PFSK-1 (cell line): ENCODE measurements around the gene GPR132.

Source experiments
- POLR2AphosphoS5 ChIP-seq: IDR thresholded peaks from 2 replicates; pipeline ENCODE4 v1.6.1; 2012; ENCODE audit warnings: low read depth, mild to moderate bottlenecking, control low read depth, low read length, moderate library complexity
- SIN3A ChIP-seq: IDR thresholded peaks from 2 replicates; pipeline ENCODE4 v1.6.1; 2012; ENCODE audit warnings: mild to moderate bottlenecking, low read length, moderate library complexity, borderline replicate concordance; ENCODE audit not compliant: insufficient read depth
- TAF1 ChIP-seq: IDR thresholded peaks from 2 replicates; pipeline ENCODE4 v1.6.1; 2012; ENCODE audit warnings: low read length, control low read depth, borderline replicate concordance; ENCODE audit not compliant: insufficient read depth
- TF ChIP-seq, protein P1 (sequence below), 2 experiments: IDR thresholded peaks; 2 replicates each; pipeline versions ENCODE4 v1.6.1 to v1.8.0; 2011 to 2012; ENCODE audit warnings: low read depth in 2 of 2, low read length in 2 of 2, control low read depth in 1 of 2, inconsistent platforms in 1 of 2, mild to moderate bottlenecking in 1 of 2, moderate library complexity in 1 of 2; ENCODE audit not compliant: insufficient read depth in 1 of 2

DNA sequence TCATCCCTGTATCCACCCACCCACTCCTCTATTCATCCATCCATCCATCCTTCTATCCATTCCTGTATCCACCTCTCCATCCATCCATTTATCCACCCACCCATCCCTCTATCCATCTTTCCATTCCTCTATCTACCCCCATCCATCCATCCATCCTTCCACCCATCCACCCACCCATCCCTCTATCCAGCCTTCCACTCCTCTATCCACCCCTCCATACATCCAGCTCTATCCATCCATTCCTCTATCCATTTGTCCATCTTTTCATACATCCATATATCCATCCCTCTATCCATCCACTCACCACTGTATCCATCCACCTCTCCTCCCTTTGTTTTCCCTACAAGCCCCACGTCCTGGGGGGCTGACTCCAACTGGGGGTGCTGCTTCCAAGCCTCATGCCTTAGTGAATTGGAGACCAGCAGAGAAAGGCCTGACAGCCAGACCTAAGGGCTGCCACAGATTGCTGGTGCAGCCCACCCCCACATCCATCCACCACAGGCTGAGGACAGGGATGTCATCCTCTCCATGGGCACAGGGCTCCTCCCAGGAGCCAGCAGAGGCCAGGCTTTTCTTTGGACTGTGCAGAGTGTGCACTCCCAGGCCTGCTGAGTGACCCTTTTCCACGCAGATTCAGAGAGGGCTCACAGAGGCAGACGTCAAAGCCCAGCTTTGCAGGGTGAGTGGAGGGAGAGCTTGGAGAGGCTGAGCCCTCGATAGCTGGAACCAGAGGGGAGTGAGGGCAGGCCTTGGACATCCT, 18.9 kb upstream of the GPR132 start:
- TF ChIP-seq POLR2AphosphoS5 = no peak
- TF ChIP-seq, protein P1, sequence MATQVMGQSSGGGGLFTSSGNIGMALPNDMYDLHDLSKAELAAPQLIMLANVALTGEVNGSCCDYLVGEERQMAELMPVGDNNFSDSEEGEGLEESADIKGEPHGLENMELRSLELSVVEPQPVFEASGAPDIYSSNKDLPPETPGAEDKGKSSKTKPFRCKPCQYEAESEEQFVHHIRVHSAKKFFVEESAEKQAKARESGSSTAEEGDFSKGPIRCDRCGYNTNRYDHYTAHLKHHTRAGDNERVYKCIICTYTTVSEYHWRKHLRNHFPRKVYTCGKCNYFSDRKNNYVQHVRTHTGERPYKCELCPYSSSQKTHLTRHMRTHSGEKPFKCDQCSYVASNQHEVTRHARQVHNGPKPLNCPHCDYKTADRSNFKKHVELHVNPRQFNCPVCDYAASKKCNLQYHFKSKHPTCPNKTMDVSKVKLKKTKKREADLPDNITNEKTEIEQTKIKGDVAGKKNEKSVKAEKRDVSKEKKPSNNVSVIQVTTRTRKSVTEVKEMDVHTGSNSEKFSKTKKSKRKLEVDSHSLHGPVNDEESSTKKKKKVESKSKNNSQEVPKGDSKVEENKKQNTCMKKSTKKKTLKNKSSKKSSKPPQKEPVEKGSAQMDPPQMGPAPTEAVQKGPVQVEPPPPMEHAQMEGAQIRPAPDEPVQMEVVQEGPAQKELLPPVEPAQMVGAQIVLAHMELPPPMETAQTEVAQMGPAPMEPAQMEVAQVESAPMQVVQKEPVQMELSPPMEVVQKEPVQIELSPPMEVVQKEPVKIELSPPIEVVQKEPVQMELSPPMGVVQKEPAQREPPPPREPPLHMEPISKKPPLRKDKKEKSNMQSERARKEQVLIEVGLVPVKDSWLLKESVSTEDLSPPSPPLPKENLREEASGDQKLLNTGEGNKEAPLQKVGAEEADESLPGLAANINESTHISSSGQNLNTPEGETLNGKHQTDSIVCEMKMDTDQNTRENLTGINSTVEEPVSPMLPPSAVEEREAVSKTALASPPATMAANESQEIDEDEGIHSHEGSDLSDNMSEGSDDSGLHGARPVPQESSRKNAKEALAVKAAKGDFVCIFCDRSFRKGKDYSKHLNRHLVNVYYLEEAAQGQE (IDR thresholded peaks at IDR 0.05; ENCODE audit: insufficient read depth in 1 of 2, low read depth in 2 of 2, low read length in 2 of 2) = no peak
- no peak for TF ChIP-seq TAF1
- TF ChIP-seq SIN3A = no peak
